Measurements from ENCODE around the gene GABARAPL1.

- TF ChIP-seq CTCF (IDR thresholded peaks at IDR 0.05), result no peak
- TF ChIP-seq EP300 (IDR thresholded peaks at IDR 0.05), result no peak
- TF ChIP-seq POLR2A (IDR thresholded peaks at IDR 0.05), result no peak
- TF ChIP-seq POLR2AphosphoS5 (IDR thresholded peaks at IDR 0.05), result no peak
Measured at GRCh38 chr12:10186299-10186698, 26.4 kb upstream of the GABARAPL1 start.
